ENCODE results near the gene MZT2B.

- TF ChIP-seq, protein P1, sequence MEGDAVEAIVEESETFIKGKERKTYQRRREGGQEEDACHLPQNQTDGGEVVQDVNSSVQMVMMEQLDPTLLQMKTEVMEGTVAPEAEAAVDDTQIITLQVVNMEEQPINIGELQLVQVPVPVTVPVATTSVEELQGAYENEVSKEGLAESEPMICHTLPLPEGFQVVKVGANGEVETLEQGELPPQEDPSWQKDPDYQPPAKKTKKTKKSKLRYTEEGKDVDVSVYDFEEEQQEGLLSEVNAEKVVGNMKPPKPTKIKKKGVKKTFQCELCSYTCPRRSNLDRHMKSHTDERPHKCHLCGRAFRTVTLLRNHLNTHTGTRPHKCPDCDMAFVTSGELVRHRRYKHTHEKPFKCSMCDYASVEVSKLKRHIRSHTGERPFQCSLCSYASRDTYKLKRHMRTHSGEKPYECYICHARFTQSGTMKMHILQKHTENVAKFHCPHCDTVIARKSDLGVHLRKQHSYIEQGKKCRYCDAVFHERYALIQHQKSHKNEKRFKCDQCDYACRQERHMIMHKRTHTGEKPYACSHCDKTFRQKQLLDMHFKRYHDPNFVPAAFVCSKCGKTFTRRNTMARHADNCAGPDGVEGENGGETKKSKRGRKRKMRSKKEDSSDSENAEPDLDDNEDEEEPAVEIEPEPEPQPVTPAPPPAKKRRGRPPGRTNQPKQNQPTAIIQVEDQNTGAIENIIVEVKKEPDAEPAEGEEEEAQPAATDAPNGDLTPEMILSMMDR (IDR thresholded peaks at IDR 0.05) = no peak
- TF ChIP-seq POLR2A (IDR thresholded peaks at IDR 0.05) = no peak
These were observed 3.8 kb downstream of the MZT2B start for GRCh38 chr2:130185896-130186295.

Measured in adrenal gland (tissue), 5 donors.